Smooth muscle cell (in vitro differentiated cells): ENCODE data around the gene PDE6D. TPM values are rescaled to one million over a fixed set of nuclear protein-coding genes. Genes with fewer than 3 reads are reported as not detected.

Experiments used
- DNase-seq: peaks from one replicate; lab custom pipeline; 2025; ENCODE audit not compliant: unreplicated experiment; lab: John Stamatoyannopoulos, UW
- H2AFZ ChIP-seq: fragments of 200-600 bp; sonication (generic); 2 replicates; pipeline ENCODE4 v1.6.0; 2016; ENCODE audit warnings: antibody characterized with exemption, low read depth, mild to moderate bottlenecking
- H3F3A ChIP-seq: fragments of 200-600 bp; sonication (generic); 2 replicates; pipeline ENCODE4 v1.6.0; 2017; ENCODE audit warnings: antibody characterized with exemption, low read depth
- H3K27ac ChIP-seq: fragments of 200-600 bp; sonication (generic); 2 replicates; pipeline ENCODE4 v1.5.1; 2016; ENCODE audit warnings: low read depth, mild to moderate bottlenecking
- H3K27me3 ChIP-seq: fragments of 200-600 bp; sonication (generic); 2 replicates; pipeline ENCODE4 v1.6.1; 2016; ENCODE audit warnings: low read depth, mild to moderate bottlenecking
- H3K36me3 ChIP-seq: fragments of 200-600 bp; sonication (generic); 2 replicates; pipeline ENCODE4 v1.5.1; 2016; ENCODE audit warnings: low read depth
- H3K4me1 ChIP-seq: fragments of 200-600 bp; sonication (generic); 2 replicates; pipeline ENCODE4 v1.5.1; 2016; ENCODE audit warnings: low read depth
- H3K4me2 ChIP-seq: fragments of 200-600 bp; sonication (generic); 2 replicates; pipeline ENCODE4 v1.6.0; 2016; ENCODE audit warnings: mild to moderate bottlenecking
- H3K4me3 ChIP-seq: fragments of 200-600 bp; sonication (generic); 2 replicates; pipeline ENCODE4 v1.5.1; 2016; ENCODE audit warnings: mild to moderate bottlenecking
- H3K79me2 ChIP-seq: fragments of 200-600 bp; sonication (generic); 2 replicates; pipeline ENCODE4 v1.6.0; 2016; ENCODE audit warnings: low read depth, mild to moderate bottlenecking
- H3K9ac ChIP-seq: fragments of 200-600 bp; sonication (generic); 2 replicates; pipeline ENCODE4 v1.6.0; 2016; ENCODE audit warnings: low read depth
- H3K9me3 ChIP-seq: fragments of 200-600 bp; sonication (generic); replicated peaks from 2 replicates; pipeline ENCODE4 v1.5.1; 2016; ENCODE audit warnings: low read depth
- H4K20me1 ChIP-seq: fragments of 200-600 bp; sonication (generic); 2 replicates; pipeline ENCODE4 v1.6.0; 2016; ENCODE audit warnings: low read depth
- CTCF ChIP-seq: fragments of 200-600 bp; sonication (generic); IDR thresholded peaks from 2 replicates; pipeline ENCODE4 v1.5.1; 2017; ENCODE audit warnings: borderline replicate concordance, mild to moderate bottlenecking, antibody characterized with exemption; ENCODE audit not compliant: insufficient read depth, poor library complexity, severe bottlenecking
- WGBS: methylation state at CpG from one replicate; pipeline ENCODE4 v1.1.7; 2016; ENCODE audit warnings: low lambda C conversion rate; 5-methylcytosine and 5-hydroxymethylcytosine counted together
- polyA plus RNA-seq: library from polyadenylated mRNA; unstranded; fragments of >200 nt; fragmentation: Nextera tagmentation; extraction: Ambion mirVana; gene quantifications from 2 replicates; pipeline ENCODE4 v1.2.1, GENCODE V29; 2016
- total RNA-seq: library from RNA; depleted of rRNA; stranded (reverse); fragments of >200 nt; gene quantifications from 2 replicates; pipeline ENCODE4 v1.2.3, GENCODE V29; 2014

The PDE6D gene
- total and polyA plus RNA-seq, 2 experiments from 2014 or later, result 32.7 to 54.9 TPM

GRCh38 chr2:231764760-231765159 lies 16.3 kb downstream of the PDE6D start:
- peaks cover 2% of the 10 kb centered on the region for H4K20me1 ChIP-seq
- no peak for DNase-seq
- no peak overlapping the region for H3K27ac ChIP-seq
- no peaks in the 10 kb centered on the region for H3F3A ChIP-seq
- no peak overlapping the region for H3K9ac ChIP-seq
- no peak for TF ChIP-seq CTCF
- WGBS, result 82% methylated on average over 4 of the region's 4 CpGs
- H3K27me3 ChIP-seq, result no peaks in the 10 kb centered on the region
- H3K36me3 ChIP-seq, result no peaks in the 10 kb centered on the region
- H3K4me2 ChIP-seq, result no peak overlapping the region
- H3K9me3 ChIP-seq, result no peaks in the 10 kb centered on the region
- H3K4me1 ChIP-seq, result no peaks in the 10 kb centered on the region
- no peak overlapping the region for H3K4me3 ChIP-seq
- no peak overlapping the region for H2AFZ ChIP-seq
- peaks cover 3% of the 10 kb centered on the region for H3K79me2 ChIP-seq

- TF ChIP-seq CTCF, result no peak
- H3K4me3 ChIP-seq, result no peak overlapping the region
- H4K20me1 ChIP-seq, result no peaks in the 10 kb centered on the region
- H3K36me3 ChIP-seq, result no peaks in the 10 kb centered on the region
- no peaks in the 10 kb centered on the region for H3K9me3 ChIP-seq
- no peaks in the 10 kb centered on the region for H3K79me2 ChIP-seq
- no peaks in the 10 kb centered on the region for H3F3A ChIP-seq
- H2AFZ ChIP-seq, result no peak overlapping the region
- no peak overlapping the region for H3K4me2 ChIP-seq
- no peak overlapping the region for H3K9ac ChIP-seq
- H3K4me1 ChIP-seq, result no peaks in the 10 kb centered on the region
- DNase-seq, result no peak
- H3K27me3 ChIP-seq, result no peaks in the 10 kb centered on the region
- no peak overlapping the region for H3K27ac ChIP-seq
These were observed 17.0 kb downstream of the PDE6D start for GRCh38 chr2:231764124-231764523.

- Histone ChIP-seq H3K4me2 (no peak overlapping the region), H3K9me3 (no peaks in the 10 kb centered on the region), H3K4me1 (no peaks in the 10 kb centered on the region), H3K79me2 (no peaks in the 10 kb centered on the region), H3K4me3 (no peak overlapping the region), H3K9ac (no peak overlapping the region), H3K36me3 (no peaks in the 10 kb centered on the region), H2AFZ (no peak overlapping the region), H3K27me3 (no peaks in the 10 kb centered on the region), H3K27ac (no peak overlapping the region), H4K20me1 (no peaks in the 10 kb centered on the region), H3F3A (no peaks in the 10 kb centered on the region)
- TF ChIP-seq CTCF, result no peak
- no peak for DNase-seq
- WGBS, result 68% methylated on average over 2 of the region's 2 CpGs
These were observed 19.3 kb downstream of the PDE6D start for GRCh38 chr2:231761735-231762134.

- no peak overlapping the region for H2AFZ ChIP-seq
- H4K20me1 ChIP-seq, result peaks cover 5% of the 10 kb centered on the region
- no peak for TF ChIP-seq CTCF
- H3K9me3 ChIP-seq, result no peaks in the 10 kb centered on the region
- WGBS, result 94% methylated on average over 2 of the region's 2 CpGs
- no peak overlapping the region for H3K27ac ChIP-seq
- no peak for DNase-seq
- no peak overlapping the region for H3K4me3 ChIP-seq
- no peak overlapping the region for H3K9ac ChIP-seq
- H3K27me3 ChIP-seq, result no peaks in the 10 kb centered on the region
- no peaks in the 10 kb centered on the region for H3K36me3 ChIP-seq
- no peak overlapping the region for H3K4me2 ChIP-seq
- H3K4me1 ChIP-seq, result no peaks in the 10 kb centered on the region
- H3F3A ChIP-seq, result no peaks in the 10 kb centered on the region
- no peaks in the 10 kb centered on the region for H3K79me2 ChIP-seq
These were observed 29.0 kb downstream of the PDE6D start for GRCh38 chr2:231752061-231752460.
